Calu3 (cell line): Measurements from ENCODE around the gene LIN9. TPM values are rescaled to one million over a fixed set of nuclear protein-coding genes. Genes with fewer than 3 reads are reported as not detected.

Experiments
- BruUV-seq: library from RNA; stranded (reverse); fragments of 400-500 nt; replicated peaks from 2 replicates; lab custom pipeline; 2021; lab: Mats Ljungman, UMichigan
- CTCF ChIA-PET: fragments of 300-600 bp; sonication (Branson Sonifier 250); formaldehyde crosslinking; loops from one replicate; lab custom pipeline; 2022; ENCODE audit warnings: antibody characterized with exemption; lab: Charles Lee
- DNase-seq: peaks from one replicate; pipeline ENCODE4 v3.0.0; 2022
- H3K27ac Mint-ChIP-seq: one replicate; pipeline ENCODE4 v1.8.0; 2022; ENCODE audit warnings: mixed read lengths; ENCODE audit not compliant: unreplicated experiment
- H3K27me3 Mint-ChIP-seq: one replicate; pipeline ENCODE4 v1.8.0; 2022; ENCODE audit warnings: mixed read lengths; ENCODE audit not compliant: unreplicated experiment
- H3K36me3 Mint-ChIP-seq: one replicate; pipeline ENCODE4 v1.8.0; 2022; ENCODE audit warnings: mild to moderate bottlenecking, moderate library complexity, mixed read lengths; ENCODE audit not compliant: insufficient read depth, unreplicated experiment
- H3K4me1 Mint-ChIP-seq: one replicate; pipeline ENCODE4 v1.8.0; 2022; ENCODE audit warnings: mild to moderate bottlenecking, low read depth, mixed read lengths; ENCODE audit not compliant: unreplicated experiment
- H3K4me3 Mint-ChIP-seq: one replicate; pipeline ENCODE4 v1.8.0; 2022; ENCODE audit warnings: mild to moderate bottlenecking, low read depth, moderate library complexity, mixed read lengths; ENCODE audit not compliant: unreplicated experiment
- H3K9me3 Mint-ChIP-seq: one replicate; pipeline ENCODE4 v1.8.0; 2022; ENCODE audit warnings: low read depth, mixed read lengths; ENCODE audit not compliant: unreplicated experiment
- intact Hi-C: fragments of 100-400 bp; cut with micrococcal nuclease; formaldehyde crosslinking; loops from one replicate; pipeline ENCODE4 v1.10.0; 2022; ENCODE audit not compliant: unreplicated experiment
- total RNA-seq: library from RNA; stranded (reverse); gene quantifications from 2 replicates; pipeline ENCODE4 v1.2.3, GENCODE V29; 2022
- TF ChIP-seq, protein P1 (sequence below): fragments of 200-600 bp; IDR thresholded peaks from one replicate; pipeline ENCODE4 v1.8.0; 2022; ENCODE audit warnings: antibody characterized with exemption; ENCODE audit not compliant: unreplicated experiment

LIN9 gene
- total RNA-seq, 1 experiment from 2014 or later: 14.3 TPM

DNA sequence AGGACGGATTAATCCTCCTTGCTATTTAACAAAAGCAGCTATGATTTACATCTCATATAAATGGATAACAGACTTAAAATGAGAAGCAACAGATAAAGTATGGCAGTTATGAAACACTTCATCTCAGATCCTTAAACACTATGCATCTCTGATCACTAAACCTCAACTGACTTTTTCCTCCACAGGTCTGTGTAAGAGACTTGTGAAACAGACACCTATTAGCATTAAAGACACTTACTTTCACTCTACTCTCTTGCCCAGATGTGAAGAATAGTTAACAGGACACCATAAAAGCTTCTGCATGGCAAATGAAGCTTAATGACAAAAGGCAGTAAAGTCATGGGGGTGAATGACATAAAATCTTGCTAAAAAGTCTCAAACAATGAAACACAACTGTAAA lies 6.2 kb downstream of the LIN9 start:
- intact Hi-C loops: no loop called here
- peaks cover 10% of the 10 kb centered on the region for H3K36me3 Mint-ChIP-seq
- CTCF ChIA-PET: no interaction called here
- BruUV-seq: no TSS peak
- no peaks in the 10 kb centered on the region for H3K4me1 Mint-ChIP-seq
- H3K27ac Mint-ChIP-seq: no peak overlapping the region
- TF ChIP-seq, protein P1, sequence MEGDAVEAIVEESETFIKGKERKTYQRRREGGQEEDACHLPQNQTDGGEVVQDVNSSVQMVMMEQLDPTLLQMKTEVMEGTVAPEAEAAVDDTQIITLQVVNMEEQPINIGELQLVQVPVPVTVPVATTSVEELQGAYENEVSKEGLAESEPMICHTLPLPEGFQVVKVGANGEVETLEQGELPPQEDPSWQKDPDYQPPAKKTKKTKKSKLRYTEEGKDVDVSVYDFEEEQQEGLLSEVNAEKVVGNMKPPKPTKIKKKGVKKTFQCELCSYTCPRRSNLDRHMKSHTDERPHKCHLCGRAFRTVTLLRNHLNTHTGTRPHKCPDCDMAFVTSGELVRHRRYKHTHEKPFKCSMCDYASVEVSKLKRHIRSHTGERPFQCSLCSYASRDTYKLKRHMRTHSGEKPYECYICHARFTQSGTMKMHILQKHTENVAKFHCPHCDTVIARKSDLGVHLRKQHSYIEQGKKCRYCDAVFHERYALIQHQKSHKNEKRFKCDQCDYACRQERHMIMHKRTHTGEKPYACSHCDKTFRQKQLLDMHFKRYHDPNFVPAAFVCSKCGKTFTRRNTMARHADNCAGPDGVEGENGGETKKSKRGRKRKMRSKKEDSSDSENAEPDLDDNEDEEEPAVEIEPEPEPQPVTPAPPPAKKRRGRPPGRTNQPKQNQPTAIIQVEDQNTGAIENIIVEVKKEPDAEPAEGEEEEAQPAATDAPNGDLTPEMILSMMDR: no peak
- no peak overlapping the region for H3K4me3 Mint-ChIP-seq
- no peak for DNase-seq
- no peaks in the 10 kb centered on the region for H3K9me3 Mint-ChIP-seq
- H3K27me3 Mint-ChIP-seq: no peaks in the 10 kb centered on the region

DNA sequence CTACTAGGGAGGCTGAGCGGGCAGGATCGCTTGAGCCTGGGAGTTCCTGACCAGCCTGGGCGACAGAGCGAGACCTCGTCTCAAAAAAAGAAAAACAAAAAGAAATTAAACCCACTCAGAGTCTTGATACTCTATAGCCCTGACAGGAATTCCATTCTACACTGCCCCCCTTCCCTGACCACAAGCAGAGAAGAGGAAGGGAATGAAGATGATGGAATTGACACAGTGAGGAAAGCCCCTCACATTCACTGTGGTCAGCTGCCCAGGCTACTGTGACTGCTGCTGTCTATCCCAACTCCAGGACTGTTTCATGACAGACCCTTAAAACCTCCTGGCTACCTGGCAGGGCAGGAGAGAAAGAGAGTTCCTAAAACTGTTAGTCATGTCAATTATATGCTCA lies 12.1 kb downstream of the LIN9 start:
- TF ChIP-seq, protein P1: no peak
- H3K9me3 Mint-ChIP-seq: no peaks in the 10 kb centered on the region
- no TSS peak for BruUV-seq
- intact Hi-C loops: no loop called here
- H3K4me1 Mint-ChIP-seq: no peaks in the 10 kb centered on the region
- no peak overlapping the region for H3K4me3 Mint-ChIP-seq
- H3K36me3 Mint-ChIP-seq: peaks cover 17% of the 10 kb centered on the region
- no peak overlapping the region for H3K27ac Mint-ChIP-seq
- CTCF ChIA-PET: no interaction called here
- DNase-seq: no peak
- H3K27me3 Mint-ChIP-seq: no peaks in the 10 kb centered on the region

DNA sequence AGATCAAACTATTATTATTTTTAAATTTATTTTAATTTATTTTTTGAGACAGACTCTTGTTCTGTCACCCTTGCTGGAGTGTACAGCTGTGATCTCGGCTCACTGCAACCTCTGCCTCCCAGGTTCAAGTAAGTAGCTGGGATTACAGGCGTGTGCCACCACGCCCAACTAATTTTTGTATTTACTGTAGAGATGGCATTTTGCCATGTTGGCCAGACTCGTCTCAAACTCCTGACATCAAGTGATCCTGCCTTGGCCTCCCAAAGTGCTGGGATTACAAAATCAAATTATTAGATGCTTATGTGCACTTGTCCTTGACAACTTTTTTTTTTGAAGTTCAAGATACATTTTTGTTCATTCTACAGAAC lies 15.4 kb downstream of the LIN9 start:
- CTCF ChIA-PET: no interaction called here
- H3K4me3 Mint-ChIP-seq: no peak overlapping the region
- intact Hi-C loops: no loop called here
- H3K36me3 Mint-ChIP-seq: peaks cover 15% of the 10 kb centered on the region
- H3K4me1 Mint-ChIP-seq: no peaks in the 10 kb centered on the region
- DNase-seq: no peak
- no peak overlapping the region for H3K27ac Mint-ChIP-seq
- H3K27me3 Mint-ChIP-seq: no peaks in the 10 kb centered on the region
- H3K9me3 Mint-ChIP-seq: no peaks in the 10 kb centered on the region
- TF ChIP-seq, protein P1: no peak
- no TSS peak for BruUV-seq

DNA sequence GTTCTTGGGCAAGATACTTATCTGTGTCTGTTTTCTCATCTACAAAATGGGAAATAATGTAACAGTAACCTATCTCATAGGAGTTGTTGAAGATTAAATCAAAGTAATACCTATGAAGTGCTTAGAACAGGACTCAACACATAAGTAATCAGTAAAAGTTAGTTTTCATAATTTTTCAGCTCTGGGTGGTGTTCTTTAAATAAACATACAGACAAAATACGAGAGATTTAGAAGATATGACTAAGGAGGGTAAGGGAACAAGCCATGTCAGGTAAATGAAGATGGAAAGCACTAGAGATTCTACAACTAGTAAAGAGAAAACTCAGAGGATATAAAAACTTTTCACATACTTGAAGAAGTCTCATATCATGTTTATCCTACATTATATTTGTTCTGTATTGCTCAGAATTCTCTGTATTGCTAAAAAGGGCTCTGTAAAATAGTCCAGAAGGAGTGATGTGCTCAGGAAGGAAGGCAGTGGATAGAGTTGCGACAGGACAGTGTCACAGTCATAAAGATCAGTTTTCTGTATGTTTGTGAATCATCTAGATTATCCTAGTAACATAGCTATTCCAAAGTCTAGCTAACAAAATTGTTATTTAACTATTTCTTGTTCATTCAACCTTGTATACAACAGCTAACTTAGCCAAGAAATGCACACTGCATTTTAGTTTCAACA lies 16.0 kb downstream of the LIN9 start:
- no peaks in the 10 kb centered on the region for H3K4me1 Mint-ChIP-seq
- DNase-seq: no peak
- TSS peak; percentile 11 for BruUV-seq
- peaks cover 9% of the 10 kb centered on the region for H3K36me3 Mint-ChIP-seq
- no peak overlapping the region for H3K27ac Mint-ChIP-seq
- H3K27me3 Mint-ChIP-seq: no peaks in the 10 kb centered on the region
- intact Hi-C loops: no loop called here
- TF ChIP-seq, protein P1: no peak
- H3K9me3 Mint-ChIP-seq: no peaks in the 10 kb centered on the region
- no peak overlapping the region for H3K4me3 Mint-ChIP-seq
- CTCF ChIA-PET: no interaction called here
